Measurements from ENCODE around the gene VDR. TPM values are rescaled to one million over a fixed set of nuclear protein-coding genes. Genes with fewer than 3 reads are reported as not detected.

Gene VDR
- total and polyA plus RNA-seq, 2 donors (not counting 1 experiment from before 2014, with no cell fraction given): 0.37 to 0.42 TPM

DNA sequence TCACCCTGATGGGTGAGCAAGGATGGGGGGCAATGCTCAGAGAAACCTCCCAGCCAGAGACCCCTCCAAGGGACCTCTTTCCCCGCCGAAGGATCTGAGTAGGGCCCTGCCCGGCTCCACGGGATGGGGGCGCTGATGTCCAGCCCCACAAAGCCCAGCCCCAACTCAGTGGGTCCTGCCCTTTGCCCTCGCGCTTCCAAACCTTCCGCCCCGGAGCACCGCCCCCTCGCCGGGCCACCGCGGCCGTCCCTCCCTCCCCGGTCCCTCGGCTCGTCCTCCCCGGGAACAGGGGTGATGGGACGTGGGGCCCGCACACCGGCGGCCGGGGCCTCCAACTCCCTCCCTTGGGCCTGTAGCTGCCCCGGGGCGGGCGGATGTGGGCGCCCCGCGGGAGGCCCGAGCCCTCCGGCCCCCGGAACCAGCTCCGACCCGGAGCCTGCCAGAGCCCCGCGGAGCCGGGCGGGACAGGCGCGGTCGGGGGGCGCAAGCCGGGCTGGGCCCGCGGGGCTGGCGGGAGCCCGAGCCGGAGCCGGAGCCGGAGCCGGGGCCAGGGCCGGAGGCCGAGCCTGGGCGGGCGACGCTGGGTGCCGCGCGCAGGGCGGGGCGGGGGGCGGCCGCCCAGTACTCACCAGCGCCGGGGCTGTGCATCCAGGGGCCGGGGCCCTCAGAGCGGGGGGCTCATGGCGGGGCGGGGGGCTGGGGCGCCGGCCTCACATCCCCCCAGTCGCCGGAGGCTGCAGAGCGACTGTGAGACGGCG is 85.5 kb downstream of the VDR start:
- 1% methylated on average over 76 of the region's 77 CpGs for whole genome bisulfite sequencing (ENCODE audit: insufficient coverage)
- DNase-seq (peak; percentile 66), ATAC-seq (ENCODE audit: low read depth) (peak; percentile 37)
- H3K27me3 Mint-ChIP-seq: no peaks in the 10 kb centered on the region
- peak overlapping the region; percentile 96 for H3K4me3 Mint-ChIP-seq
- Histone ChIP-seq H4K20me1 (ENCODE audit: control insufficient read depth, insufficient read depth, low read length, poor library complexity, severe bottlenecking) (no peaks in the 10 kb centered on the region), H3K9me3 (ENCODE audit: control extremely low read depth in 1 of 3, control insufficient read depth in 2 of 3, insufficient read depth in 1 of 3, low read length in 2 of 3) (no peaks in the 10 kb centered on the region), H3K27me3 (replicated peaks in 1 of 4; ENCODE audit: control extremely low read depth in 1 of 4, control insufficient read depth in 3 of 4, insufficient read depth in 4 of 4, low read length in 3 of 4) (no peaks in the 10 kb centered on the region), H3K4me1 (ENCODE audit: control insufficient read depth in 2 of 2, insufficient read depth in 2 of 2, low read length in 2 of 2) (peaks cover 54 to 65% of the 10 kb centered on the region in 2 donors), H3K36me3 (replicated peaks in 1 of 2; ENCODE audit: control extremely low read depth in 1 of 2, control insufficient read depth in 1 of 2, extremely low read depth in 1 of 2, insufficient read depth in 2 of 2, low read length in 1 of 2) (no peaks in the 10 kb centered on the region), H3K79me2 (ENCODE audit: control insufficient read depth, insufficient read depth, low read length) (peaks cover 59% of the 10 kb centered on the region), H3K27ac (ENCODE audit: low read length in 2 of 2) (peak overlapping the region; percentile 67 to 96), H2AFZ (ENCODE audit: insufficient read depth, low read depth, low read length, poor library complexity, severe bottlenecking) (peak overlapping the region; percentile 84), H3K4me3 (ENCODE audit: control extremely low read depth in 1 of 5, extremely low read depth in 1 of 5, insufficient read depth in 1 of 5, low read depth in 2 of 5, low read length in 4 of 5) (peak overlapping the region; percentile 8 to 74 (median 64)), H3K4me2 (replicated peaks; ENCODE audit: low read depth, low read length, poor library complexity, severe bottlenecking) (peak overlapping the region; percentile 79), H3K9ac (ENCODE audit: low read length) (peak overlapping the region; percentile 77)
- no peak for TF ChIP-seq EZH2 (IDR thresholded peaks at IDR 0.05; ENCODE audit: borderline replicate concordance, insufficient read depth, low read depth, low read length, poor library complexity, severe bottlenecking)
- TF ChIP-seq, protein P1, sequence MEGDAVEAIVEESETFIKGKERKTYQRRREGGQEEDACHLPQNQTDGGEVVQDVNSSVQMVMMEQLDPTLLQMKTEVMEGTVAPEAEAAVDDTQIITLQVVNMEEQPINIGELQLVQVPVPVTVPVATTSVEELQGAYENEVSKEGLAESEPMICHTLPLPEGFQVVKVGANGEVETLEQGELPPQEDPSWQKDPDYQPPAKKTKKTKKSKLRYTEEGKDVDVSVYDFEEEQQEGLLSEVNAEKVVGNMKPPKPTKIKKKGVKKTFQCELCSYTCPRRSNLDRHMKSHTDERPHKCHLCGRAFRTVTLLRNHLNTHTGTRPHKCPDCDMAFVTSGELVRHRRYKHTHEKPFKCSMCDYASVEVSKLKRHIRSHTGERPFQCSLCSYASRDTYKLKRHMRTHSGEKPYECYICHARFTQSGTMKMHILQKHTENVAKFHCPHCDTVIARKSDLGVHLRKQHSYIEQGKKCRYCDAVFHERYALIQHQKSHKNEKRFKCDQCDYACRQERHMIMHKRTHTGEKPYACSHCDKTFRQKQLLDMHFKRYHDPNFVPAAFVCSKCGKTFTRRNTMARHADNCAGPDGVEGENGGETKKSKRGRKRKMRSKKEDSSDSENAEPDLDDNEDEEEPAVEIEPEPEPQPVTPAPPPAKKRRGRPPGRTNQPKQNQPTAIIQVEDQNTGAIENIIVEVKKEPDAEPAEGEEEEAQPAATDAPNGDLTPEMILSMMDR (IDR thresholded peaks at IDR 0.05): peak; percentile 11
- intact Hi-C loops (cut with micrococcal nuclease): loop anchor here (1.0 to 5.0 kb wide), 3 partner anchors 11 to 288 kb away; partner anchors contain the start of gene SENP1
- H3K4me1 Mint-ChIP-seq: peaks cover 67% of the 10 kb centered on the region
- CTCF ChIA-PET: interaction anchor here (0.8 to 38.8 kb wide), 9 partner anchors 12 to 109 kb away, joined by 3 to 1203 read pairs (median 8); no protein-coding TSS in a partner anchor
- POLR2A ChIA-PET: interaction anchor here (1.0 to 17.3 kb wide), 5 partner anchors 9 to 113 kb away, joined by 3 to 264 read pairs (median 8); partner anchors contain the start of gene RPAP3
- H3K27ac Mint-ChIP-seq: peak overlapping the region; percentile 91
- H3K9me3 Mint-ChIP-seq (ENCODE audit: insufficient read depth): no peaks in the 10 kb centered on the region
